SK-N-MC (cell line): ENCODE measurements around the gene MTMR2.
A peak's percentile ranks its signal among the peaks of the same experiment; 100 is the strongest.

Experiments
- DNase-seq: peaks from one replicate; pipeline ENCODE4 v3.0.0-alpha.2; 2011; ENCODE audit warnings: low read depth, low spot score
- H3K27ac ChIP-seq: fragments of 200-600 bp; sonication (generic); 2 replicates; pipeline ENCODE4 v1.5.1; 2016; ENCODE audit warnings: mixed run types
- H3K36me3 ChIP-seq: fragments of 200-600 bp; sonication (generic); 2 replicates; pipeline ENCODE4 v1.6.1; 2017; ENCODE audit warnings: antibody characterized with exemption, low read length, mixed read lengths; ENCODE audit not compliant: insufficient read depth
- H3K4me3 ChIP-seq: fragments of 200-600 bp; sonication (generic); 2 replicates; pipeline ENCODE4 v1.5.1; 2016
- H3K9ac ChIP-seq: fragments of 200-600 bp; sonication (generic); 2 replicates; pipeline ENCODE4 v1.8.0; 2017; ENCODE audit warnings: mixed run types, mixed read lengths; ENCODE audit not compliant: insufficient read length
- H3K9me3 ChIP-seq: fragments of 200-600 bp; sonication (generic); 2 replicates; pipeline ENCODE4 v1.6.1; 2017; ENCODE audit warnings: low read depth, mild to moderate bottlenecking, antibody characterized with exemption, low read length, moderate library complexity, mixed read lengths
- EZH2 ChIP-seq: fragments of 200-600 bp; sonication (generic); IDR thresholded peaks from one replicate; pipeline ENCODE4 v1.6.1; 2017; ENCODE audit warnings: antibody characterized with exemption
- FOXP2 ChIP-seq: optimal IDR thresholded peaks from 2 replicates; pipeline ENCODE3; 2011; ENCODE audit warnings: mild to moderate bottlenecking, moderate library complexity; ENCODE audit not compliant: insufficient read depth; ENCODE audit errors: extremely low read length, control extremely low read depth
- POLR2AphosphoS5 ChIP-seq: IDR thresholded peaks from 2 replicates; pipeline ENCODE4 v1.6.1; 2012; ENCODE audit warnings: mild to moderate bottlenecking, low read depth, low read length, borderline replicate concordance

MTMR2 gene

DNA sequence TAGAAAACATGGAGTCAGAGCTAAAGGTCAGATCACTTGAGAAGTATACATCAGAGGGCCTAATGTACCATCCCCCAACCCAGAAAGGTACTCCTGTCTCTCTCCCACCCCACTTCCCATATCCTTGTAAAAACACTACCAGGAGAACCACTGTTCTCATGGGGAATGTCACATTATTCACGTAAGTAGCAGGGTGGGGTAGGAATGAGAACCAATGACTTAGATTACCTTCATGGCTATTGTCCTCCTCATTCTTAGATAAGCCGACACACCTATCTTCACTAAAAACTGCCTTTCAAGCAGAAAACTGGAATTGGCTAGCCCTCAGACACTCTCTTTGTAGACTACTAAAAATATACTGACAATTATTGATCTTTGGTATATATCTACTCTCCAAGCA is 70.0 kb downstream of the MTMR2 start:
- DNase-seq: no peak
- no peak overlapping the region for H3K4me3 ChIP-seq
- H3K27ac ChIP-seq: no peak overlapping the region
- H3K9me3 ChIP-seq: no peaks in the 10 kb centered on the region
- peaks cover 16% of the 10 kb centered on the region for H3K36me3 ChIP-seq
- TF ChIP-seq EZH2 (no peak), POLR2AphosphoS5 (no peak)
- no peak overlapping the region for H3K9ac ChIP-seq

DNA sequence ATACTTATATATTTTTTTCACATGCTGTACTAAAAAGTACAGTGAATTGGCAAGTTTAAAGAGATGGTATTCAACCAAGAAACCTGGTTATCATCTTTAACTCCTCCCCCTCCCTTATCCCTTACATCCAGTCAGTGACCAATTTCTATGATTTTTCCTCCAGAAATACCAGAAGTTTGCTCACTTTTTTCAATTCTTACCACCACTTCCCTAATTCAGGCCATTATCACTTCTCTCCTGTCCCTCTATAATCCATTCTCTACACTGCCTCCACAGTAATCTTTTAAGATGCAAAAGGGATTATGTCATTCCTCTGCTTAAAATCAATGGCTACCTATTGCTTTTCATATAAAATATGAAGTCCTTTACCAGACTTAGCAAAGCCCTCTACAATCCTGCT is 70.8 kb downstream of the MTMR2 start:
- peaks cover 15% of the 10 kb centered on the region for H3K36me3 ChIP-seq
- TF ChIP-seq POLR2AphosphoS5: no peak
- no peak for TF ChIP-seq EZH2
- TF ChIP-seq FOXP2: no peak
- no peak for DNase-seq
- H3K9ac ChIP-seq: no peak overlapping the region
- H3K4me3 ChIP-seq: no peak overlapping the region
- no peak overlapping the region for H3K27ac ChIP-seq
- H3K9me3 ChIP-seq: no peaks in the 10 kb centered on the region

DNA sequence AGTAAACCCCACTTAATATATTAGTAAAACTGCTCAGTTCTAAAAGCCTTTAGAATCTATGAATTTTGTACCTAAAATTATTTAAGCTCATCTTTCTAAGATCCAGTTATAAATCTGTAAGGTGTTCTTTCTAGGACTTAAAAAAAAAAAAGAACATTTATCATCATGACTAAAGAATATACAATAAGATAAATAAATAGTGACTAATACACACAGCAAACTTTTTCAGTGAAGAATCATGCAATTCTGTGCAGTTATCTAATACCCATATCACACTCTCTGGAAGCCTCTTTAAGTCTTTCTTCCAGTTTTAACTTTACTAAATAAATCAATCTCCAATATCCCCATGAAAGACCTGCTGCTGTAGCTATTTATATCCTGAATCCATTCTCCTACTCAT is 73.8 kb downstream of the MTMR2 start:
- Histone ChIP-seq H3K36me3 (peaks cover 15% of the 10 kb centered on the region), H3K9ac (no peak overlapping the region), H3K27ac (no peak overlapping the region), H3K4me3 (no peak overlapping the region), H3K9me3 (no peaks in the 10 kb centered on the region)
- no peak for DNase-seq
- no peak for TF ChIP-seq POLR2AphosphoS5
- no peak for TF ChIP-seq FOXP2
- no peak for TF ChIP-seq EZH2

DNA sequence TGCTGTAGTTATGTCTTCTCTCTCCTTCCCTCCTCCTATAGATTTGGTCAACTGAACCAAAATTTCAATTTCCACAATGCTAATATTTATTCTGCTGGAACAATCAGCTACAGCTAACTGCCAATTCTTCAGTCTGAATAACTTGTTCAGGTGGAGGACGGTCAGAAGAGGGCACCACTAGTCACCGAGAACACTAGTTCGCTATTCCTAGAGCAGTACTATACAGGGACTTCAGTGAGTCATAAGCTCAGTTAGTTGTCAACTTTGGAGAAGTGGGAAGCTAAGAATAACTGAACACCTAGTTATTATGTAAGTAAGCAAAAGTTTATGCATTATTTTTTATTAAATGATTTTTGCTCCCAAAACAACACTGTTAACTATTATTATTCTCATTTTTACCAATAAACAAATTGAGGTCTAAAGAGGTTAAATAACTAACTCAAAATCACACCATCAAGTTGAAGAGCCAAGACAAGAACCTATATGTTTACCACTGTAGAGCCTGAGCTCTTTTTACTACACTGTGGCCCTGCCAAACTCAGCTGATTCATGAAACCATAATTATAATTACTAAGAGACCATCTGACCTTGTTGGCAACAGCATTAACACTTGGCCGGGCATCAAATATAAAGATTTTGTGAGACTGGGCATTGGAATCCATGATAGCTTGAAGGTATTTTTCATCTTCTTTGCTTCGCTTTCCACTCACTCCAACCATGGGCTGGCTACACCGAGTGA is 74.7 kb downstream of the MTMR2 start:
- peak; percentile 3 for DNase-seq

DNA sequence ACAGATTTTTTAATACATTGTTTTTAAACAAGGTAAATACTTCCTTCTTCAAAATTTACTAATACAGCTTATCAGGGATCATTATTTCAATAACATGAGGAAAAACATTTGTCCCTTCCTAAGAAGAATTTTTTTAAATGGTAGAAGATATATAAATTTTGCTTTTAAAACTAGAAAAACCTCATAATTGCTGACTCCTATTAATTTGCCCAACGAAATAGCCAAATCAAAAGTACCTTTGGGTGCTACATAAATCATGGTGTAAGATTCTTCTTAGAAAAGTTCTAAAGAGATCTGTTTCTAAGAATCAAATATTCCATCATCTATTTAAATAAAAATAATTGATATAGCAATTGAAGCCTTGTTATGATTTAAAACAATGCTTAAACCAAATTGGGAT is 78.7 kb downstream of the MTMR2 start:
- Histone ChIP-seq H3K36me3 (peaks cover 36% of the 10 kb centered on the region), H3K9ac (no peak overlapping the region), H3K9me3 (no peaks in the 10 kb centered on the region), H3K4me3 (no peak overlapping the region), H3K27ac (no peak overlapping the region)
- no peak for DNase-seq
- TF ChIP-seq EZH2 (no peak), FOXP2 (no peak), POLR2AphosphoS5 (no peak)

More for the DNA sequence above, 74.7 kb downstream of the MTMR2 start:
- Histone ChIP-seq H3K9me3 (no peaks in the 10 kb centered on the region), H3K36me3 (peaks cover 19% of the 10 kb centered on the region), H3K27ac (no peak overlapping the region), H3K4me3 (no peak overlapping the region), H3K9ac (no peak overlapping the region)
- TF ChIP-seq POLR2AphosphoS5: no peak
- TF ChIP-seq EZH2: no peak
- no peak for TF ChIP-seq FOXP2

DNA sequence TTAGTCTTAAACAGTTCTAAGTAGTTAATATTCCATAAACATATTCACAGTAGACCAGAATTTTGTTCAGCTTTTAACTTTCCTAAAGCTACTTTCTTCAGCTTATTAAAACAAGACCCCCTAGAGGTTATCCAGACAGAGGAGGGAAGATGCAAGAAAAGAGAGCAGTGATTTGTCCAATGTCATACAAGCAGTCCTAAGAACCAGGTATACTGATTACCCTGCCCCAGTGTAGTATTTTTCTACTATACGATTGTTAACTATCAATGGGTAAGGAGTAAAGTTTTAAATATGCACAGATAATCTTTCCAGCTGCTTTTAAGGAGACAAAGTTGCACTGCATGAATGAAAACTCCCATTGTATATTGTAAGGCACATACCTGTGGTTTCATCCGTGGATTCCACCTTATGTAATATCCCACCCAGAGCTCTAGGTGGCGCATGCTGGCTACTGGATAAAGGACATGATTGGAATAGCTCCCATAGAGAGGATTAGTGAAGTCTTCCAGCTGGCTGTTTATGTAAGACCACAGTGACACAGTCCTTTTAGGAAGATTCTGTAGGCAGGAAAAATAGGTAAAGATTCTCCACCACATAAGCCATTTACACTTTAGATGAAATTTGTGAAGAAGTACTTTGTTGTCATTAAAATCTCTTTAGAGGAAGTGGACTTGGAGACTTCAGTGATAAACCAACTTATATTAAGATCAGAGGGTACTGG is 88.0 kb downstream of the MTMR2 start:
- Histone ChIP-seq H3K9ac (no peak overlapping the region), H3K9me3 (no peaks in the 10 kb centered on the region), H3K27ac (no peak overlapping the region), H3K4me3 (no peak overlapping the region), H3K36me3 (peaks cover 68% of the 10 kb centered on the region)
- DNase-seq: peak; percentile 22
- TF ChIP-seq EZH2: no peak
- TF ChIP-seq FOXP2: no peak
- no peak for TF ChIP-seq POLR2AphosphoS5

DNA sequence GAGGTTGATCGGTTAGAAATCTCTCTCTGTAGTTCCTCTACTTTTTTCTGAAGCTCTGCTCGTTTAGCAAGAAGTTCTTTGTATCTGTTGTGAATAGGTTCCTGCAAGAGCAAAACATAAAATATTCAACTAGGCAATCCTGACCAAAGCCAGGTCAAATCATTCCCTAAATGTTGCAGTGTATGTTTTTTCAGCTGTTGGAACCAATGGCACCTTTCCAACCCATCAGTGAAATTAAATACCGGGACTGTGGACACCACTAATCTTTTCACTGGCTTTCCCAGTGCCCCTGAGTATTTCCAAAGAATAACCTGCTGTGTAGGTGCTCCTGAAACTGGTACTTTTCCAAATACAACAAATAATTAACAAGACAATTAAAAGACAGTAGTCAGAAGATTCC is 88.6 kb downstream of the MTMR2 start:
- Histone ChIP-seq H3K9ac (no peak overlapping the region), H3K9me3 (no peaks in the 10 kb centered on the region), H3K27ac (no peak overlapping the region), H3K4me3 (no peak overlapping the region), H3K36me3 (peaks cover 66% of the 10 kb centered on the region)
- no peak for TF ChIP-seq POLR2AphosphoS5
- no peak for DNase-seq

DNA sequence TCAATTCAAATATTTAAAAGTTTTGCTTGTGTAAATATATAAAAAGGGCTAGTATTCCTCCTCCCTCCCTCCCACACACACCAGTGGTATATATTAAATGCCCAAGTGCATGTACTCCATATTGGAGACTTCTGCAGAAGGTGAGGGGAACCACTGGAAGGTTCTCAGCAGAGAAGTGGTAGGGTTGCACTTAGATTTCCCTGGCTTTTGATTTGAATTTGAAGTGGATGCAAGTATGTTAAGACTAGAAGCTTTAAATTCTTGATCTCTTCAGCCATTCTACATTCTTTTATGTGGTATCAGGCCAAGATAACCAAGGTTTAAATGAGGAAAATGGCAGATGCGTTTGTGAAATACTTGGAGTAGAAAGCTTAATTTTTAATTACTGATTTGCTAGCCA is 90.5 kb downstream of the MTMR2 start:
- TF ChIP-seq POLR2AphosphoS5 (no peak), EZH2 (no peak), FOXP2 (no peak)
- peaks cover 65% of the 10 kb centered on the region for H3K36me3 ChIP-seq
- H3K27ac ChIP-seq: no peak overlapping the region
- H3K9ac ChIP-seq: no peak overlapping the region
- no peak overlapping the region for H3K4me3 ChIP-seq
- H3K9me3 ChIP-seq: no peaks in the 10 kb centered on the region
- DNase-seq: no peak

DNA sequence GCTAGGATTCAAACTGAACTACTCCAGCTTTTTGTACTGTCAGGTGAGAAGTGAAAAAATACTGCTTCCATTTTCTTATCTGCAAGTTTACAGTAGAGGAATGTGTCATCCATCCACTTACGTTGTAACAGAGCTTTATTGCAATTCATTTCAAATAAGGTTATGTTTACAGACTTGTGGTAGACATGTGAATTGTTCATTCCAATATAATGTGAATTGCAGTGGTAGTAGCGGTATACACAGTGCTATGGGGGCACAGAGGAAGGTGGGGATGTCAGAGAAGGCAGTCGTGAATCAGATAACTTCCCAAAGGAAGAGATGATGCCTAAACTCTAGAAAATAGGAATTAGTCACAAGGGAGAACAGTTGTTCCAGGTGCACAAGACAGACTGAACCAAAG is 91.1 kb downstream of the MTMR2 start:
- no peaks in the 10 kb centered on the region for H3K9me3 ChIP-seq
- H3K27ac ChIP-seq: no peak overlapping the region
- no peak for DNase-seq
- no peak overlapping the region for H3K9ac ChIP-seq
- peaks cover 66% of the 10 kb centered on the region for H3K36me3 ChIP-seq
- H3K4me3 ChIP-seq: no peak overlapping the region
- no peak for TF ChIP-seq POLR2AphosphoS5
- no peak for TF ChIP-seq FOXP2
- TF ChIP-seq EZH2: no peak
